GM19193 (cell line): Measurements from ENCODE around the gene SDK1.

Experiments
- POLR2A ChIP-seq: IDR thresholded peaks from 4 replicates; pipeline ENCODE4 v1.6.1; 2011; ENCODE audit not compliant: insufficient read depth, insufficient read length; ENCODE audit errors: extremely low read depth

The SDK1 gene

GRCh38 chr7:3781607-3782006 lies 480.6 kb downstream of the SDK1 start:
- no peak for TF ChIP-seq POLR2A

- TF ChIP-seq POLR2A: no peak
Measured at GRCh38 chr7:3787717-3788264, 486.7 kb downstream of the SDK1 start.

DNA sequence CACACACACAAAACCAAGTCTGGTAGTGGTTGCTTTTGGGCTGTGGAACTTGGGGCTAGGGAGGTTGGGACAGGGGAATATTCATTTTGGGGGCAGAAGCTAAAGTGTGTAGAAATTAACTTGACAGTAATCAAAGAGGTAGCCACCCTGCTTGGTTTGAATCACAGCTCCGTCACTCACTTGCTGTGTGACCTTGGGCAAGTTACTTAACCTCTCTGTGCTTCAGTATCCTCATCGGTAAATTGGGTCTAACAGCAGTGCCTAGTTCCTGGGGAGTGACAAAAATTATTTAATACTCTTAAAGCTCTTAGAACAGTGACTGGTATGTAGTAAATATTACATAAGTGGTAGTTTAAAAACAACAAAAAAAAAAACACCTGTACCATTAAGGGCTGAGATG lies 489.8 kb downstream of the SDK1 start:
- no peak for TF ChIP-seq POLR2A

- TF ChIP-seq POLR2A: no peak
Measured at GRCh38 chr7:3791327-3791726, 490.3 kb downstream of the SDK1 start.

DNA sequence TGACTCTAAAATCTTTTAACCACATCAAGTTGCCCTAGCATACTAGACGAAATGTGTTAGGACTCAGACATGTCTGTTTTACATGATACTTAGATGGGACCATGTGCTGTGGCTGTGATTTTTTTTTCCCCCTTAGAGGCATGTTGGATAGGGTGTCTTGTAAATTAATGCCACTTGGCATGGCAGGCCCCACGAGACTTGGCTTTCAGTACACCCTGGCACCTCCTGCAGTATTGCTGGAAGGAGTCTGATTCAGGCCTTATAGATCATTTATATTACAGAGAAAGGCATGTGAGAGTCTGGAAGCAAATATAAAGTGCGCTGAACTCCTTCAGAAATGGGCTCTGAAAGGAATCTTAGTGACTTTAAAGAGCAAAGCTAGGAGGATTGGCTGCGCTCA lies 494.1 kb downstream of the SDK1 start:
- TF ChIP-seq POLR2A: no peak

GRCh38 chr7:3795781-3796180 lies 494.7 kb downstream of the SDK1 start:
- TF ChIP-seq POLR2A: no peak

- TF ChIP-seq POLR2A: no peak
Measured at GRCh38 chr7:3805151-3805550, 504.1 kb downstream of the SDK1 start.

- no peak for TF ChIP-seq POLR2A
Measured at GRCh38 chr7:3806516-3806915, 505.5 kb downstream of the SDK1 start.

GRCh38 chr7:3807824-3808223 lies 506.8 kb downstream of the SDK1 start:
- TF ChIP-seq POLR2A: no peak

DNA sequence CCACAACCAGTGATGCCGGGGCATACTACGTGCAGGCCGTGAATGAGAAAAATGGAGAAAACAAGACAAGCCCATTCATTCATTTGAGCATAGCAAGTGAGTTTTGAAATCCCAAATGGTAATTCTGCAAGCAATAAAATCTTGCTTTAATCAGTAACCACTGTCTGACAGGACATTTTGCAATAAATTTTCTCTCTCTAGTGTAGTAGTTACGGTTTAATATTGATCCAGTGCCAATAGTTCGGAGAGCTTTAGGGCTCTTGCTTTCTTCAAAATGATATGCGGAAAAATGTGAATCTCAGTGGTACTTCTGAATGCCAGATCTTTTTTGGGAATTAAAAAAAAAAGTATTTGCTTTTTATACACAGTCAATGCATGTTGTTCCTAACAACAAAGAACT lies 520.4 kb downstream of the SDK1 start:
- no peak for TF ChIP-seq POLR2A

DNA sequence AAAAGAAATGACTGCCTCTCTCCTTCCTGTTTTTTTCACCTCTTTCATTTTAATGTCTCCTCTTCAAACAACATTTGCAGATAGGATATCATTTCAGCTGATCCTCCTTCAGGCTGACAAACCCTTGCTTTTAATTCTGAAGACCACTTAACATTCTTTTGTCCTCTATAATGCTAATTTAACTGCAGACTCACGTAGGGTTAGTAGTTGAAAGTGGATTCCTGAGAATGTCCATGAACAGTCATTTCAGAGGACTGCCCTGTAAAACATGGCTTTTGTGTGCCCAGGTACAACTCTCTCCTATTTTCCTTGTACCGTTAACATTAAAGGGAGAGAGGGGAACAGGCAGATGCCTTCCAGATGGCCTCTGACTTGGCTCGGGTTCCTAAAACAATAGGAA lies 524.4 kb downstream of the SDK1 start:
- TF ChIP-seq POLR2A: no peak

- TF ChIP-seq POLR2A: no peak
Measured at GRCh38 chr7:3832199-3832598, 531.1 kb downstream of the SDK1 start.

DNA sequence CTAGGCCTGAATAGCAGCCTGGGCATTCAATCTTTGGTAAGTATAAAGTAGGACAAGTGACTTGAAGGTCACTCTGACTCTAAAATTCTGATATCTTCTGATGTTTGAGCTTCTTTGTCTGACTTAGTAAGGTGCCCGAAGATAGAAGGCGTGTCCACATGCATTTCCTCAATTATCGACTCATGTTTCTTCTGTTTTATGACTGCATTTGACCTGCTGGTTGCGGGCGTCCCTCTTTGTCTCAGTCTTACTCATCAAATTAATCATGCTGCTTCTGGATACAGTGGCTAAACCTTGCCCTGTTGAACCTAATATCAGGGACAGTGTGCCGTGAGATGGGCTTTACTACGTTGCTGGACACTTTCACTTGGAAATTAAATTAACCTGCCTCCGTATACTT lies 534.1 kb downstream of the SDK1 start:
- TF ChIP-seq POLR2A: no peak

- no peak for TF ChIP-seq POLR2A
Measured at GRCh38 chr7:3836855-3837254, 535.8 kb downstream of the SDK1 start.

GRCh38 chr7:3844540-3845151 lies 543.6 kb downstream of the SDK1 start:
- TF ChIP-seq POLR2A: no peak

DNA sequence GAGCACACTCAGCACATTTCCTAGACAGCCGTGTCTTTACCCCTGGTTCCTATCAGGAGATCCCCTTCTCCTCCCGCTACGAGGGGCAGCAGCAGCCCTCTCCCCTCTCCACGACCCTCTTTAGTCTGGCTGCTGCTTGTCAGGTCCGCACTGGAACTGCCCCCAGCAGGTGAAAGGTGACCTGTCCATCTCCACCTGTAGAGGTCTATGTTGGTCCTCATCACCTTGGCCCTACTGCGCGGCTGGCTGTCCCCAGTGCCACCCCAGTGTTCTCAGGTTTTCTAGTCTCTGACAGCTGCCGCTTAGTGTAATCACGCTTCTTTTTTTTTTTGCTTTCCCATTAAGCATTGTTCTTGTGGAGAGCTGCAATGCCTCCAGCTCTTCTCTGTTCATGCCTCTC lies 545.7 kb downstream of the SDK1 start:
- TF ChIP-seq POLR2A: no peak

DNA sequence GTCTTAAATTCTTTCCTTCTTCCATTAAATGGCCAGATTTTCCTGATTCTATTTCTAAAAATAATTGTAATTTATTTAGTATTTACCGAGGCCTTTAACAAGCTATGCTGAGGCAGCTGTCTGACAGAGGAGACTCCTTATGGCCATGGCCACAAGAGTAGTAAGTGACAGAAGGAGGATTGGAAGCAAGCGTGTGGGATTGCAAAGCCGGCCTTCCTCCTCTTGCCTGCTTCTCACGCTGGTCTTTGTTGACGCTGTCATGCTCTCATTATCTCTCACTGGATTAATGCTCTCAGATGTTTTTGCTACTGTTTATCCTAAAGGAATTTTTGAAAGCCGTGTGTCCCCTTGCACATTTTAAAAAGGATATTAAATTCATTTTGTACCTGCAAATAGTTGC lies 546.3 kb downstream of the SDK1 start:
- no peak for TF ChIP-seq POLR2A

- TF ChIP-seq POLR2A: no peak
Measured at GRCh38 chr7:3859431-3859830, 558.4 kb downstream of the SDK1 start.

GRCh38 chr7:3860932-3861331 lies 559.9 kb downstream of the SDK1 start:
- TF ChIP-seq POLR2A: no peak
